ENCODE results near the gene METTL9.

METTL9 gene

DNA sequence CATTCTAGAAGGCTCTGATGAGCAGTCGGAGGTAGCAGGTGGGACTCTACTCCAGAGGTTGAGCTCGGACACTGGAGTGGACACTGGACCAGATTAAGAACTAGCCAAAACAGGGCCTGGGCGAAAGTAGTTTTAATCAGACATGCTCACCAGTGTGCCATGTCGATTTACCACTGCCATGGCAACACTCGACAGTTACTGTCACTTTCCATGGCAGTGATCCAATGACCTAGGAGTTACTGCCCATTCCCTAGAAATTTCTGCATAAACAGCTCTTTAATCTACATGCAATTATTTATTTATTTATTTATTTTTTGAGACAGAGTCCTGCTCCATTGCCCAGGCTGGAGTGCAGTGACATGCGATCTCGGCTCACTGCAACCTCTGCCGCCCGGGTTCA, 7.2 kb upstream of the METTL9 start:
- TF ChIP-seq, protein P1, sequence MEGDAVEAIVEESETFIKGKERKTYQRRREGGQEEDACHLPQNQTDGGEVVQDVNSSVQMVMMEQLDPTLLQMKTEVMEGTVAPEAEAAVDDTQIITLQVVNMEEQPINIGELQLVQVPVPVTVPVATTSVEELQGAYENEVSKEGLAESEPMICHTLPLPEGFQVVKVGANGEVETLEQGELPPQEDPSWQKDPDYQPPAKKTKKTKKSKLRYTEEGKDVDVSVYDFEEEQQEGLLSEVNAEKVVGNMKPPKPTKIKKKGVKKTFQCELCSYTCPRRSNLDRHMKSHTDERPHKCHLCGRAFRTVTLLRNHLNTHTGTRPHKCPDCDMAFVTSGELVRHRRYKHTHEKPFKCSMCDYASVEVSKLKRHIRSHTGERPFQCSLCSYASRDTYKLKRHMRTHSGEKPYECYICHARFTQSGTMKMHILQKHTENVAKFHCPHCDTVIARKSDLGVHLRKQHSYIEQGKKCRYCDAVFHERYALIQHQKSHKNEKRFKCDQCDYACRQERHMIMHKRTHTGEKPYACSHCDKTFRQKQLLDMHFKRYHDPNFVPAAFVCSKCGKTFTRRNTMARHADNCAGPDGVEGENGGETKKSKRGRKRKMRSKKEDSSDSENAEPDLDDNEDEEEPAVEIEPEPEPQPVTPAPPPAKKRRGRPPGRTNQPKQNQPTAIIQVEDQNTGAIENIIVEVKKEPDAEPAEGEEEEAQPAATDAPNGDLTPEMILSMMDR (IDR thresholded peaks at IDR 0.05) = no peak
- H3K27me3 Mint-ChIP-seq (ENCODE audit: low read depth, poor library complexity) = peaks cover 24% of the 10 kb centered on the region
- H3K9me3 Mint-ChIP-seq = no peaks in the 10 kb centered on the region
- DNase-seq = no peak
- H3K4me3 Mint-ChIP-seq = no peak overlapping the region
- peaks cover 4% of the 10 kb centered on the region for H3K4me1 Mint-ChIP-seq
- H3K36me3 Mint-ChIP-seq (ENCODE audit: low read depth) = no peaks in the 10 kb centered on the region
- H3K27ac Mint-ChIP-seq = no peak overlapping the region

DNA sequence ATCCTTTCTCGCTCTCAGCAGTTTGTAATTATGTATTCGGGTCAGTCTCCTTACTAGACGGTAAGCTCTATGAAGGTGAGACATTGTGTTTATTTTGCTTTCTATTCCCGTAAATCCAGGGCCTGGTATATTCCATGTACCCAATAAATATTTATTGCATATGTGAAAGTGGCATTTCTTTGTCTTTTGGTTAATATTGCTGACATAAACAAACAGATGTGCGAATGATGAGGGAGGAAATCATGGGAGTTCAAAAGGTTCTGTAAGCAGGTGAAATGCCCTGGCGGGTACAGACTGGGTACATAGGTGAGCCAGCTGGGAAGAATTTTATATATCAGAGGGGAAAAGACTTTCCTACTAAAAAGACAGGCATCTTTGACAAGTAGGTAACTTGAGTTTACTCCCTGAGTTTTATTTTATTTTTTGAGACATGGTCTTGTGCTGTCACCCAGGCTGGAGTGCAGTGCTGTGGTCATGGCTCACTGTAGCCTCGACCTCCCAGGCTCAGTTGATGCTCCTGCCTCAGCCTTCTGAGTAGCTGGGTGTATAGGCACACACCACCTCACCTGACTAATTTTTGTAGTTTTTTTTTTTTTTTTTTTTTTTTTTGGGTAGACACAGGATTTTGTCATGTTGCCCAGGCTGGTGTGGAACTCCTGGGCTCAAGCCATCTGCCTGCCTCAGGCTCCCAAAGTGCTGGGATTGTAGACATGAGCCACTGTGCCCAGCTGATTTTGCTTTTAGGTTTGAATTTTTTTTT, 5.7 kb upstream of the METTL9 start:
- no peak for DNase-seq
- no peaks in the 10 kb centered on the region for H3K36me3 Mint-ChIP-seq (ENCODE audit: low read depth)
- TF ChIP-seq, protein P1 (IDR thresholded peaks at IDR 0.05) = no peak
- H3K9me3 Mint-ChIP-seq = no peaks in the 10 kb centered on the region
- H3K27me3 Mint-ChIP-seq (ENCODE audit: low read depth, poor library complexity) = peaks cover 26% of the 10 kb centered on the region
- H3K4me3 Mint-ChIP-seq = no peak overlapping the region
- no peak overlapping the region for H3K27ac Mint-ChIP-seq
- peaks cover 14% of the 10 kb centered on the region for H3K4me1 Mint-ChIP-seq

DNA sequence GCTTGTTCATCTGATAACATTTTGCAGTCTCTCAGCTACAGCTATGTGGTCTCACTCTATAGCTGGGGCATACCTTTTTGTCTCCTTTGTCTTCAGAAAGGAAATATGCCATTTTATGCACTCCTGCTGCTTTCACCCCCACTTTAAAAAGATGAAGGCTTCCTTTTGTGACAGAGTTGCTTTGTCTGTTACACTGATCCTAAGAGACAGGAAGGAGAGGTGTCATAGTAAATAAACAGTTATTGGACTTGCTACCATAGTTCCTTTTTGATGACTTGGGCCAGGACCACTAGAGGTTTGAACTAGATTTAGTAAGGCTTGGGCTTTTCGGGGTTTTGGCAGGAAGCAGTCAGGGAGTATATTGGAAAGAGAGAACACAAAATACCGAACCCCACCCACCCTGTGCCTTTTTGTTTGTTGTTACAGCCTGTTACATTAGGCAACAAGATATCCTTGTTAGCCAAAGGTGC, 1.8 kb upstream of the METTL9 start:
- Mint-ChIP-seq H3K27ac (peak overlapping the region; percentile 16), H3K36me3 (ENCODE audit: low read depth) (no peaks in the 10 kb centered on the region), H3K4me1 (peaks cover 41% of the 10 kb centered on the region), H3K9me3 (no peaks in the 10 kb centered on the region), H3K27me3 (ENCODE audit: low read depth, poor library complexity) (peaks cover 17% of the 10 kb centered on the region), H3K4me3 (peak overlapping the region; percentile 71)
- no peak for DNase-seq
- TF ChIP-seq, protein P1 (IDR thresholded peaks at IDR 0.05) = no peak

DNA sequence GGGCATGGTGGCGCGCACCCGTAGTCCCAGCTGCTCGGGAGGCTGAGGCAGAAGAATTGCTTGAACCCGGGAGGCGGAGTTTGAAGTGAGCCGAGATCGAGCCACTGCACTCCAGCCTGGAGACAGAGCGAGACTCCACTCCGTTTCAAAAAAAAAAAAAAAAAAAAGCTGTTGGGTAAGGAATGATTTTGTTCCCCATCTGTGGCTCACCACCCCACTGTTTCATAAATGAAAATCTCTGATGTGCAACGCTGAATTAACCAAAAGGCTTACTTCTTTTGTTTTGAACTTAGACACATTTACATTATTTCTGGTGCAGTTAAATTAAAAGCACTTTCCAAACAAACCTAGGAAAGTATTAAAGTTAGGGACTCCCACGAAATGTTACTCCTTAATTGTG, 1.2 kb upstream of the METTL9 start:
- H3K36me3 Mint-ChIP-seq (ENCODE audit: low read depth) = no peaks in the 10 kb centered on the region
- DNase-seq = no peak
- H3K4me3 Mint-ChIP-seq = peak overlapping the region; percentile 91
- no peak overlapping the region for H3K27ac Mint-ChIP-seq
- H3K27me3 Mint-ChIP-seq (ENCODE audit: low read depth, poor library complexity) = peaks cover 13% of the 10 kb centered on the region
- H3K9me3 Mint-ChIP-seq = no peaks in the 10 kb centered on the region
- H3K4me1 Mint-ChIP-seq = peaks cover 42% of the 10 kb centered on the region
- TF ChIP-seq, protein P1 (IDR thresholded peaks at IDR 0.05) = no peak

DNA sequence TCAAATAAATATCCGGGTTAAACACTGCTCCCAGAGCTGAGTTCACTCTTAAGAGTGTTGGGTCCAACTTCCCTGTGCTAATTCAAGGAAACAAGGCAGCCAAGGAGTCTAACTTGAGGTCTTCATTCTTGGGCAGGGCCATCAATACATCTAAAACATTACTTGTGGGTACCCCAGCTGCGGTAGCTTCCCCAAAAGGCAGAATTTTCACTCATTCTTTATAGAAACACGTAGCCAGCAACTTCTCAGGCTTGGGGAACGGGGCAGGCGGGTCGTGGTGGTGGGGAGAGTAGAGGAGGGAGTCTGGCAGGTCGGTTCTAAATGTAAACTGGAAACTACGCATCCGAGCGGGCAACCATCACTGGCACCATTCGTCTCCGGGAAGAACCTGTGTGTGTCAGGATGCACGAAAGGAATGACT, 666 bp upstream of the METTL9 start:
- Mint-ChIP-seq H3K4me1 (peaks cover 44% of the 10 kb centered on the region), H3K4me3 (peak overlapping the region; percentile 91), H3K36me3 (ENCODE audit: low read depth) (no peaks in the 10 kb centered on the region), H3K27ac (peak overlapping the region; percentile 49), H3K9me3 (no peaks in the 10 kb centered on the region), H3K27me3 (ENCODE audit: low read depth, poor library complexity) (peaks cover 11% of the 10 kb centered on the region)
- no peak for DNase-seq
- TF ChIP-seq, protein P1 (IDR thresholded peaks at IDR 0.05) = no peak
